ENCODE measurements around the gene IRAK2. TPM values are rescaled to one million over a fixed set of nuclear protein-coding genes. Genes with fewer than 3 reads are reported as not detected.

The IRAK2 gene
- total and polyA plus RNA-seq, 2 of the 8 experiments (the other 6 are each of a cell fraction or from before 2014, with no cell fraction given): 1.5 TPM

DNA sequence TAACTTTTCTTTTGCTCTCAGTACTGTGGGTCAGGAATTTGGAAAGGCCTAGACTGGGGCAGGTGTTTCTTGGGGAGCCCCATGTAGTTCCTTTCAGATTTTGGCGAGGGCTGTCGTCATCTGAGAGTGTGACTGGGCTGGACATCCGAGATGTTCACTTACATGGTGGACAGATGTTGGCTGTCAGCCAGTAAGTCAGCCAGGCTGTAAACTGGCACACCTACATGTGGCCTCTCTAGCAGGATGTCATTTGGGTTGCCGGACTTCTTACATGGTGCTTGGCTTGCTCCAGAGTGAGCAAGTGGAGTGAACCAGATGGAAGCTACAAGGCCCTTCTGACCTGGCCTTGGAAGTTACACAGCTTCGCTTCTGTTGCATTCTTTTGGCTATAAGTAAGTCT is 104.2 kb downstream of the IRAK2 start:
- Histone ChIP-seq H2BK15ac (ENCODE audit: low read length) (no peak overlapping the region), H2BK5ac (ENCODE audit: low read depth, low read length) (no peak overlapping the region), H2BK20ac (ENCODE audit: low read length) (no peak overlapping the region), H3K36me3 (ENCODE audit: control insufficient read depth in 2 of 4, insufficient read depth in 4 of 4, low read length in 3 of 4) (peaks cover 9 to 16% (median 12%) of the 10 kb centered on the region in 4 experiments; a peak in 6 of 8 replicates), H2AFZ (ENCODE audit: low read length) (no peak overlapping the region), H3K56ac (replicated peaks; ENCODE audit: insufficient read length, low read depth, low read length) (no peak overlapping the region), H4K91ac (replicated peaks; ENCODE audit: insufficient read length, low read length) (no peak overlapping the region), H3K18ac (ENCODE audit: extremely low read depth, low read length) (no peak overlapping the region), H3K4me2 (ENCODE audit: insufficient read depth in 1 of 2, low read depth in 2 of 2, low read length in 2 of 2) (no peak overlapping the region), H4K8ac (ENCODE audit: extremely low read depth, insufficient read depth, low read length) (no peak overlapping the region), H3K4me3 (ENCODE audit: extremely low read depth in 1 of 4, insufficient read depth in 2 of 4, low read depth in 3 of 4, low read length in 4 of 4) (no peak overlapping the region), H3K27me3 (replicated peaks in 1 of 4; ENCODE audit: control insufficient read depth in 3 of 4, extremely low read depth in 1 of 4, insufficient read depth in 3 of 4, low read length in 3 of 4) (no peaks in the 10 kb centered on the region), H2BK12ac (ENCODE audit: low read depth, low read length) (no peak overlapping the region), H3K9me3 (ENCODE audit: insufficient read depth in 2 of 2, low read depth in 1 of 2, low read length in 1 of 2) (no peaks in the 10 kb centered on the region), H2BK120ac (replicated peaks; ENCODE audit: low read depth, low read length) (no peak overlapping the region), H2AK5ac (ENCODE audit: low read depth, low read length) (no peak overlapping the region), H3K79me1 (ENCODE audit: low read depth, low read length) (peaks cover 6% of the 10 kb centered on the region), H3K9ac (replicated peaks in 1 of 4; ENCODE audit: extremely low read depth in 1 of 4, low read depth in 3 of 4, low read length in 3 of 4) (no peak overlapping the region), H3K27ac (ENCODE audit: low read depth, low read length) (no peak overlapping the region), H4K5ac (ENCODE audit: insufficient read length, low read depth, low read length) (no peak overlapping the region), H3K14ac (ENCODE audit: insufficient read length) (no peak overlapping the region), H4K20me1 (replicated peaks in 1 of 2; ENCODE audit: control insufficient read depth in 1 of 2, insufficient read depth in 2 of 2, low read length in 2 of 2) (peaks cover 4 to 7% of the 10 kb centered on the region in 2 experiments), H3K23ac (ENCODE audit: insufficient read length) (no peak overlapping the region), H3K4me1 (replicated peaks in 1 of 4; ENCODE audit: control insufficient read depth in 3 of 4, insufficient read depth in 4 of 4, low read length in 3 of 4) (no peaks in the 10 kb centered on the region), H3K4ac (replicated peaks; ENCODE audit: insufficient read length, low read depth, low read length) (no peak overlapping the region), H3K23me2 (ENCODE audit: low read depth, low read length) (no peaks in the 10 kb centered on the region), H3K79me2 (ENCODE audit: control insufficient read depth in 1 of 2, insufficient read depth in 2 of 2, low read length in 2 of 2) (peaks cover 0 to 61% of the 10 kb centered on the region in 2 experiments; a peak in 2 of 4 replicates)
- TF ChIP-seq, protein P1, sequence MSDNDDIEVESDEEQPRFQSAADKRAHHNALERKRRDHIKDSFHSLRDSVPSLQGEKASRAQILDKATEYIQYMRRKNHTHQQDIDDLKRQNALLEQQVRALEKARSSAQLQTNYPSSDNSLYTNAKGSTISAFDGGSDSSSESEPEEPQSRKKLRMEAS (IDR thresholded peaks at IDR 0.05): no peak
- WGBS, 2 experiments (ENCODE audit: extremely low coverage in 1 of 2, insufficient coverage in 1 of 2, insufficient read length in 1 of 2, insufficient replicate concordance in 2 of 2, low coverage in 1 of 2, low lambda C conversion rate in 2 of 2, missing lambda C conversion rate in 1 of 2): 90% methylated on average over 5 of the region's 5 CpGs; no CpG with 5 or more reads in 1 of the 2 experiments
- FAIRE-seq (no peak), DNase-seq (ENCODE audit: low read depth in 1 of 2, low spot score in 2 of 2) (no peak)
- CTCF ChIA-PET (ENCODE audit: partially characterized antibody): interaction anchor here (0.6 to 2.1 kb wide), 3 partner anchors 17 to 72 kb away, joined by 3 to 9 read pairs (median 4); no protein-coding TSS in a partner anchor
- POLR2A ChIA-PET (ENCODE audit: partially characterized antibody): interaction anchor here (1.9 kb wide), 1 partner anchor 15 kb away, joined by 4 read pairs; no protein-coding TSS in a partner anchor

Measured in H1 (cell line).